ENCODE data around the gene SHC2. TPM values are rescaled to one million over a fixed set of nuclear protein-coding genes. Genes with fewer than 3 reads are reported as not detected.

SHC2 gene
- total and polyA plus RNA-seq, 2 of the 8 experiments (the other 6 are each of a cell fraction or from before 2014, with no cell fraction given): 4.4 to 7.3 TPM

GRCh38 chr19:406135-406781 is 54.6 kb downstream of the SHC2 start (continued):
- no peak for TF ChIP-seq RBBP5 (IDR thresholded peaks at IDR 0.05; ENCODE audit: borderline replicate concordance, low read depth, low read length)
- TF ChIP-seq EP300 (IDR thresholded peaks at IDR 0.05; ENCODE audit: borderline replicate concordance in 1 of 2, low read depth in 2 of 2, low read length in 2 of 2): no peak
- TF ChIP-seq JUN (IDR thresholded peaks at IDR 0.05; ENCODE audit: low read depth, low read length): no peak
- TF ChIP-seq YY1 (IDR thresholded peaks at IDR 0.05; ENCODE audit: low read depth, low read length): no peak
- no peak for TF ChIP-seq RFX5 (IDR thresholded peaks at IDR 0.05; ENCODE audit: borderline replicate concordance, low read depth, low read length)
- TF ChIP-seq GABPA (IDR thresholded peaks at IDR 0.05; ENCODE audit: borderline replicate concordance, insufficient read depth, low read length): no peak
- no peak for TF ChIP-seq CHD2 (IDR thresholded peaks at IDR 0.05; ENCODE audit: low read length)

Measured in H1 (cell line).